Loucy (cell line): ENCODE measurements around the gene ABCC11.

Experiments used
- EZH2phosphoT487 ChIP-seq: fragments of 200-600 bp; IDR thresholded peaks from 2 replicates; pipeline ENCODE4 v1.6.1; 2018; ENCODE audit warnings: antibody characterized with exemption, mild to moderate bottlenecking, moderate library complexity, borderline replicate concordance
- TF ChIP-seq, protein P1 (sequence below): fragments of 200-600 bp; sonication (generic); conservative IDR thresholded peaks from 2 replicates; pipeline ENCODE4 v1.5.1; 2014; ENCODE audit warnings: mild to moderate bottlenecking, antibody characterized with exemption, low read length

DNA sequence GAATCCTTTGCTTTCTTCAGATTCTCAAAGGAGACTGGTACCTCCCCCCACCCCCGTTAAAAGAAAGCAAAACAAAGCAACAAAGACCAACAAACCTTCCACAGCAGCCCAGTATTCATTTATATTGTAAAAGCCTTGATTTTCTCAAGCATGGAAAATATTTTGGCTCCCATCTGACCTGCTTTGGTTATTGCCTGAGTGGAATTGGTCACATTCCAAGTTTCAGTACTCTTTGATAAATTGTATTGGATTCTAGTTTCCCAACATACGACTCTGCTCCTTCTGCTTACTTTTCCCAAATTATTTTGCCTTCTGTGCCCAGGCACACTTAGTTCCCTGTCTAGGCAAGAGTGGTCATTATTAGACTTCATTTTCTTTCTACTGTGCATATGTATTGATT, 1.3 kb downstream of the ABCC11 start:
- TF ChIP-seq, protein P1, sequence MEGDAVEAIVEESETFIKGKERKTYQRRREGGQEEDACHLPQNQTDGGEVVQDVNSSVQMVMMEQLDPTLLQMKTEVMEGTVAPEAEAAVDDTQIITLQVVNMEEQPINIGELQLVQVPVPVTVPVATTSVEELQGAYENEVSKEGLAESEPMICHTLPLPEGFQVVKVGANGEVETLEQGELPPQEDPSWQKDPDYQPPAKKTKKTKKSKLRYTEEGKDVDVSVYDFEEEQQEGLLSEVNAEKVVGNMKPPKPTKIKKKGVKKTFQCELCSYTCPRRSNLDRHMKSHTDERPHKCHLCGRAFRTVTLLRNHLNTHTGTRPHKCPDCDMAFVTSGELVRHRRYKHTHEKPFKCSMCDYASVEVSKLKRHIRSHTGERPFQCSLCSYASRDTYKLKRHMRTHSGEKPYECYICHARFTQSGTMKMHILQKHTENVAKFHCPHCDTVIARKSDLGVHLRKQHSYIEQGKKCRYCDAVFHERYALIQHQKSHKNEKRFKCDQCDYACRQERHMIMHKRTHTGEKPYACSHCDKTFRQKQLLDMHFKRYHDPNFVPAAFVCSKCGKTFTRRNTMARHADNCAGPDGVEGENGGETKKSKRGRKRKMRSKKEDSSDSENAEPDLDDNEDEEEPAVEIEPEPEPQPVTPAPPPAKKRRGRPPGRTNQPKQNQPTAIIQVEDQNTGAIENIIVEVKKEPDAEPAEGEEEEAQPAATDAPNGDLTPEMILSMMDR = no peak
- no peak for TF ChIP-seq EZH2phosphoT487
